Astrocyte of the cerebellum (primary cell): ENCODE results near the gene PHTF1.

Source experiments
- DNase-seq: peaks from one replicate; pipeline ENCODE4 v3.0.0-alpha.2; 2011; ENCODE audit warnings: low read depth
- H3K4me3 ChIP-seq: 2 replicates; pipeline ENCODE4 v1.5.1; 2011; ENCODE audit warnings: mild to moderate bottlenecking, low read depth, low read length, moderate library complexity
- CTCF ChIP-seq: IDR thresholded peaks from 2 replicates; pipeline ENCODE4 v1.5.1; 2012; ENCODE audit warnings: low read length, low read depth, moderate library complexity, mild to moderate bottlenecking; ENCODE audit errors: missing control alignments
- in situ Hi-C: cut with HindIII; loops from 2 replicates; pipeline ENCODE4 v1.10.0; 2017; ENCODE audit warnings: low sequenced_read_pairs

PHTF1 gene

GRCh38 chr1:113787663-113788062 is 28.4 kb upstream of the PHTF1 start:
- TF ChIP-seq CTCF: no peak
- in situ Hi-C loops: no loop called here
- DNase-seq: no peak
- H3K4me3 ChIP-seq: no peak overlapping the region

GRCh38 chr1:113786069-113786468 is 26.8 kb upstream of the PHTF1 start:
- H3K4me3 ChIP-seq: no peak overlapping the region
- no peak for TF ChIP-seq CTCF
- in situ Hi-C loops: no loop called here
- no peak for DNase-seq

- in situ Hi-C loops: no loop called here
- no peak overlapping the region for H3K4me3 ChIP-seq
- DNase-seq: no peak
- TF ChIP-seq CTCF: no peak
These were observed 25.0 kb upstream of the PHTF1 start for GRCh38 chr1:113784104-113784779.

- DNase-seq: no peak
- TF ChIP-seq CTCF: no peak
- no peak overlapping the region for H3K4me3 ChIP-seq
- in situ Hi-C loops: no loop called here
These were observed 24.2 kb upstream of the PHTF1 start for GRCh38 chr1:113783254-113784103.

GRCh38 chr1:113782406-113782805 is 23.1 kb upstream of the PHTF1 start:
- H3K4me3 ChIP-seq: no peak overlapping the region
- DNase-seq: no peak
- no peak for TF ChIP-seq CTCF
- in situ Hi-C loops: no loop called here

GRCh38 chr1:113780374-113781146 is 21.3 kb upstream of the PHTF1 start:
- TF ChIP-seq CTCF: no peak
- in situ Hi-C loops: no loop called here
- DNase-seq: no peak
- H3K4me3 ChIP-seq: no peak overlapping the region
